T-helper 1 cell treated with Interleukin-12 subunit alpha and Interleukin-12 subunit beta and Interleukin-4 antibody, amounts not matched to agents 30 μg/mL and 1 μg/mL, for 36 hours (primary cell): ENCODE data around the gene LRP1B.
"Not testable (repeated sequence)": the region's sequence is repeated elsewhere in the genome, so short reads cannot be mapped to it uniquely, and the experiment has no call there.

ENCODE experiments used
- H3K27ac Mint-ChIP-seq: one replicate; pipeline ENCODE4 v1.8.0; 2021; ENCODE audit warnings: mild to moderate bottlenecking, mixed read lengths
- H3K27me3 Mint-ChIP-seq: one replicate; pipeline ENCODE4 v1.8.0; 2021; ENCODE audit warnings: low read depth, mixed read lengths
- H3K36me3 Mint-ChIP-seq: one replicate; pipeline ENCODE4 v1.8.0; 2021; ENCODE audit warnings: low read depth, mixed read lengths
- H3K4me1 Mint-ChIP-seq: one replicate; pipeline ENCODE4 v1.8.0; 2021; ENCODE audit warnings: low read depth, mixed read lengths
- H3K4me3 Mint-ChIP-seq: one replicate; pipeline ENCODE4 v1.8.0; 2021; ENCODE audit warnings: mild to moderate bottlenecking, moderate library complexity, mixed read lengths
- H3K9me3 Mint-ChIP-seq: one replicate; pipeline ENCODE4 v1.8.0; 2021; ENCODE audit warnings: mixed read lengths

Gene LRP1B

GRCh38 chr2:140337061-140337460 lies 1793.8 kb downstream of the LRP1B start:
- Mint-ChIP-seq H3K4me3 (no peak overlapping the region), H3K9me3 (peaks cover 4% of the 10 kb centered on the region), H3K27ac (no peak overlapping the region), H3K4me1 (no peaks in the 10 kb centered on the region), H3K36me3 (no peaks in the 10 kb centered on the region), H3K27me3 (no peaks in the 10 kb centered on the region)

- no peaks in the 10 kb centered on the region for H3K36me3 Mint-ChIP-seq
- no peak overlapping the region for H3K4me3 Mint-ChIP-seq
- no peaks in the 10 kb centered on the region for H3K4me1 Mint-ChIP-seq
- H3K27me3 Mint-ChIP-seq: no peaks in the 10 kb centered on the region
- H3K27ac Mint-ChIP-seq: no peak overlapping the region
- no peaks in the 10 kb centered on the region for H3K9me3 Mint-ChIP-seq
Measured at GRCh38 chr2:140316345-140316744, 1814.5 kb downstream of the LRP1B start.

GRCh38 chr2:140311905-140312304 lies 1818.9 kb downstream of the LRP1B start:
- H3K4me3 Mint-ChIP-seq: no peak overlapping the region
- H3K36me3 Mint-ChIP-seq: no peaks in the 10 kb centered on the region
- H3K4me1 Mint-ChIP-seq: no peaks in the 10 kb centered on the region
- no peaks in the 10 kb centered on the region for H3K9me3 Mint-ChIP-seq
- no peak overlapping the region for H3K27ac Mint-ChIP-seq
- H3K27me3 Mint-ChIP-seq: no peaks in the 10 kb centered on the region

- H3K27me3 Mint-ChIP-seq: no peaks in the 10 kb centered on the region
- H3K9me3 Mint-ChIP-seq: peaks cover 6% of the 10 kb centered on the region
- H3K36me3 Mint-ChIP-seq: no peaks in the 10 kb centered on the region
- H3K4me3 Mint-ChIP-seq: no peak overlapping the region
- H3K4me1 Mint-ChIP-seq: no peaks in the 10 kb centered on the region
- no peak overlapping the region for H3K27ac Mint-ChIP-seq
Measured at GRCh38 chr2:140308706-140309105, 1822.1 kb downstream of the LRP1B start.

- no peaks in the 10 kb centered on the region for H3K4me1 Mint-ChIP-seq
- H3K36me3 Mint-ChIP-seq: no peaks in the 10 kb centered on the region
- no peaks in the 10 kb centered on the region for H3K27me3 Mint-ChIP-seq
- H3K27ac Mint-ChIP-seq: no peak overlapping the region
- H3K9me3 Mint-ChIP-seq: peaks cover 7% of the 10 kb centered on the region
- no peak overlapping the region for H3K4me3 Mint-ChIP-seq
Measured at GRCh38 chr2:140307532-140307931, 1823.3 kb downstream of the LRP1B start.

- Mint-ChIP-seq H3K36me3 (no peaks in the 10 kb centered on the region), H3K27ac (no peak overlapping the region), H3K27me3 (no peaks in the 10 kb centered on the region), H3K4me3 (no peak overlapping the region), H3K4me1 (no peaks in the 10 kb centered on the region), H3K9me3 (peaks cover 7% of the 10 kb centered on the region)
Measured at GRCh38 chr2:140295767-140296166, 1835.0 kb downstream of the LRP1B start.

GRCh38 chr2:140288726-140289125 lies 1842.1 kb downstream of the LRP1B start:
- H3K36me3 Mint-ChIP-seq: no peaks in the 10 kb centered on the region
- H3K4me3 Mint-ChIP-seq: no peak overlapping the region

GRCh38 chr2:140288213-140288612 lies 1842.6 kb downstream of the LRP1B start:
- Mint-ChIP-seq H3K27me3 (no peaks in the 10 kb centered on the region), H3K27ac (no peak overlapping the region), H3K36me3 (no peaks in the 10 kb centered on the region), H3K4me1 (no peaks in the 10 kb centered on the region), H3K4me3 (no peak overlapping the region), H3K9me3 (no peaks in the 10 kb centered on the region)

More at GRCh38 chr2:140288726-140289125, 1842.1 kb downstream of the LRP1B start:
- H3K27ac Mint-ChIP-seq: no peak overlapping the region
- no peaks in the 10 kb centered on the region for H3K27me3 Mint-ChIP-seq
- no peaks in the 10 kb centered on the region for H3K9me3 Mint-ChIP-seq
- H3K4me1 Mint-ChIP-seq: no peaks in the 10 kb centered on the region

GRCh38 chr2:140286377-140286776 lies 1844.4 kb downstream of the LRP1B start:
- Mint-ChIP-seq H3K4me3 (no peak overlapping the region), H3K4me1 (no peaks in the 10 kb centered on the region), H3K9me3 (no peaks in the 10 kb centered on the region), H3K36me3 (no peaks in the 10 kb centered on the region), H3K27ac (no peak overlapping the region), H3K27me3 (no peaks in the 10 kb centered on the region)

- not testable (repeated sequence) for H3K36me3 Mint-ChIP-seq, H3K9me3 Mint-ChIP-seq, H3K27ac Mint-ChIP-seq, H3K4me1 Mint-ChIP-seq, H3K4me3 Mint-ChIP-seq, H3K27me3 Mint-ChIP-seq
Measured at GRCh38 chr2:140277344-140277743, 1853.5 kb downstream of the LRP1B start.

GRCh38 chr2:140276661-140277060 lies 1854.2 kb downstream of the LRP1B start:
- Mint-ChIP-seq H3K27ac (no peak overlapping the region), H3K4me3 (no peak overlapping the region), H3K4me1 (no peaks in the 10 kb centered on the region), H3K27me3 (no peaks in the 10 kb centered on the region), H3K9me3 (peaks cover 3% of the 10 kb centered on the region), H3K36me3 (no peaks in the 10 kb centered on the region)

GRCh38 chr2:140275427-140275826 lies 1855.4 kb downstream of the LRP1B start:
- H3K4me1 Mint-ChIP-seq: no peaks in the 10 kb centered on the region
- no peaks in the 10 kb centered on the region for H3K27me3 Mint-ChIP-seq

GRCh38 chr2:140274891-140275290 lies 1855.9 kb downstream of the LRP1B start:
- Mint-ChIP-seq H3K4me1 (no peaks in the 10 kb centered on the region), H3K9me3 (peaks cover 3% of the 10 kb centered on the region), H3K4me3 (no peak overlapping the region), H3K36me3 (no peaks in the 10 kb centered on the region), H3K27me3 (no peaks in the 10 kb centered on the region), H3K27ac (no peak overlapping the region)

More at GRCh38 chr2:140275427-140275826, 1855.4 kb downstream of the LRP1B start:
- peaks cover 3% of the 10 kb centered on the region for H3K9me3 Mint-ChIP-seq
- H3K36me3 Mint-ChIP-seq: no peaks in the 10 kb centered on the region
- H3K4me3 Mint-ChIP-seq: no peak overlapping the region
- H3K27ac Mint-ChIP-seq: no peak overlapping the region

GRCh38 chr2:140273958-140274357 lies 1856.9 kb downstream of the LRP1B start:
- H3K4me3 Mint-ChIP-seq: no peak overlapping the region
- H3K9me3 Mint-ChIP-seq: peaks cover 3% of the 10 kb centered on the region
- no peaks in the 10 kb centered on the region for H3K27me3 Mint-ChIP-seq
- no peaks in the 10 kb centered on the region for H3K36me3 Mint-ChIP-seq
- no peak overlapping the region for H3K27ac Mint-ChIP-seq
- H3K4me1 Mint-ChIP-seq: no peaks in the 10 kb centered on the region

- no peak overlapping the region for H3K4me3 Mint-ChIP-seq
- no peaks in the 10 kb centered on the region for H3K4me1 Mint-ChIP-seq
- no peaks in the 10 kb centered on the region for H3K36me3 Mint-ChIP-seq
- H3K27ac Mint-ChIP-seq: no peak overlapping the region
- no peaks in the 10 kb centered on the region for H3K27me3 Mint-ChIP-seq
- H3K9me3 Mint-ChIP-seq: peaks cover 3% of the 10 kb centered on the region
Measured at GRCh38 chr2:140273408-140273807, 1857.4 kb downstream of the LRP1B start.

- H3K4me1 Mint-ChIP-seq: no peaks in the 10 kb centered on the region
- no peaks in the 10 kb centered on the region for H3K36me3 Mint-ChIP-seq
- H3K27me3 Mint-ChIP-seq: no peaks in the 10 kb centered on the region
- no peak overlapping the region for H3K27ac Mint-ChIP-seq
- H3K4me3 Mint-ChIP-seq: no peak overlapping the region
- no peaks in the 10 kb centered on the region for H3K9me3 Mint-ChIP-seq
Measured at GRCh38 chr2:140270224-140270623, 1860.6 kb downstream of the LRP1B start.
